Naive thymus-derived CD4-positive, alpha-beta T cell (primary cell): ENCODE results near the gene APBA1. TPM values are rescaled to one million over a fixed set of nuclear protein-coding genes. Genes with fewer than 3 reads are reported as not detected.

Source experiments
- ATAC-seq: fragments of 150-1000 bp; cut with Tn5 transposase; 2 replicates; pipeline ENCODE4 v1.10.0; 2021; ENCODE audit warnings: mild to moderate bottlenecking, moderate library complexity
- CTCF ChIA-PET: fragments of 350-600 bp; sonication (Branson Sonifier 250); formaldehyde crosslinking; loops from one replicate; lab custom pipeline; 2021; ENCODE audit warnings: antibody characterized with exemption; lab: Charles Lee
- POLR2A ChIA-PET: fragments of 350-600 bp; sonication (Branson Sonifier 250); formaldehyde crosslinking; loops from one replicate; lab custom pipeline; 2021; ENCODE audit warnings: antibody characterized with exemption, inconsistent platforms; lab: Charles Lee
- DNase-seq, 9 donors: peaks; one replicate each; pipeline versions ENCODE4 v3.0.0 to v3.0.0-alpha.2; 2020 to 2022; ENCODE audit warnings: mixed read lengths in 1 of 9
- H3K27ac ChIP-seq: one replicate; pipeline ENCODE4 v1.7.0; 2013; ENCODE audit warnings: mild to moderate bottlenecking, low read depth, low read length, moderate library complexity
- H3K27me3 ChIP-seq, 2 donors: one replicate each; pipeline ENCODE4 v1.7.0; 2013; ENCODE audit warnings: low read length in 2 of 2, mild to moderate bottlenecking in 2 of 2, moderate library complexity in 2 of 2; ENCODE audit not compliant: control insufficient read depth in 2 of 2, insufficient read depth in 2 of 2
- H3K36me3 ChIP-seq, 3 experiments: 1 replicate in 2 of 3; 2 replicates in 1 of 3; pipeline ENCODE4 v1.7.0; 2013; ENCODE audit warnings: low read length in 3 of 3, mild to moderate bottlenecking in 3 of 3, moderate library complexity in 1 of 3; ENCODE audit not compliant: insufficient read depth in 3 of 3, control insufficient read depth in 2 of 3
- H3K4me1 ChIP-seq, 2 donors: one replicate each; pipeline ENCODE4 v1.7.0; 2013; ENCODE audit warnings: low read length in 2 of 2, mild to moderate bottlenecking in 2 of 2, moderate library complexity in 1 of 2; ENCODE audit not compliant: control insufficient read depth in 2 of 2, insufficient read depth in 2 of 2
- H3K4me3 ChIP-seq: 2 replicates; pipeline ENCODE4 v1.7.0; 2013; ENCODE audit warnings: mild to moderate bottlenecking, low read length
- H3K9me3 ChIP-seq, 3 experiments: 1 replicate in 2 of 3; 2 replicates in 1 of 3; pipeline ENCODE4 v1.7.0; 2013; ENCODE audit warnings: low read length in 3 of 3; ENCODE audit not compliant: control insufficient read depth in 2 of 3
- H3K27ac Mint-ChIP-seq, 9 donors: one replicate each; pipeline ENCODE4 v1.8.0; 2020 to 2022; ENCODE audit warnings: mixed read lengths in 9 of 9, mild to moderate bottlenecking in 8 of 9, moderate library complexity in 5 of 9, inconsistent platforms in 2 of 9
- H3K27me3 Mint-ChIP-seq, 5 donors: one replicate each; pipeline ENCODE4 v1.8.0; 2021 to 2022; ENCODE audit warnings: mixed read lengths in 5 of 5, mild to moderate bottlenecking in 1 of 5
- H3K36me3 Mint-ChIP-seq, 5 donors: one replicate each; pipeline ENCODE4 v1.8.0; 2020 to 2022; ENCODE audit warnings: mixed read lengths in 5 of 5, mild to moderate bottlenecking in 3 of 5, inconsistent platforms in 1 of 5
- H3K4me1 Mint-ChIP-seq, 7 donors: one replicate each; pipeline ENCODE4 v1.8.0; 2020 to 2022; ENCODE audit warnings: mixed read lengths in 7 of 7, mild to moderate bottlenecking in 3 of 7, inconsistent platforms in 1 of 7
- H3K4me3 Mint-ChIP-seq, 10 donors: one replicate each; pipeline ENCODE4 v1.8.0; 2020 to 2022; ENCODE audit warnings: mild to moderate bottlenecking in 10 of 10, mixed read lengths in 10 of 10, moderate library complexity in 6 of 10, inconsistent platforms in 2 of 10
- H3K9me3 Mint-ChIP-seq, 11 donors: one replicate each; pipeline ENCODE4 v1.8.0; 2020 to 2022; ENCODE audit warnings: mixed read lengths in 11 of 11, mild to moderate bottlenecking in 4 of 11, inconsistent platforms in 1 of 11, moderate library complexity in 1 of 11
- intact Hi-C, 2 donors: fragments of 100-400 bp; cut with micrococcal nuclease; formaldehyde crosslinking; loops; one replicate each; pipeline ENCODE4 v1.15.1; 2023
- polyA plus RNA-seq, 2 donors: library from polyadenylated mRNA; unstranded; fragments of 300-500 nt; fragmentation: Illumina TruSeq; gene quantifications; one replicate each; pipeline ENCODE4 v1.2.3, GENCODE V29; 2021
- total RNA-seq, 6 experiments: library from RNA in 5 of 6; stranded (reverse) in 5 of 6; gene quantifications; 1 replicate in 5 of 6; 2 replicates in 1 of 6; pipeline ENCODE4 v1.2.3 and lab custom pipeline; 2021 to 2026

APBA1 gene
- total and polyA plus RNA-seq, 7 experiments from 2014 or later: 0.06 to 4.5 (median 1.4) TPM; not detected in 1

GRCh38 chr9:69380301-69380700, 291.9 kb downstream of the APBA1 start:
- H3K4me3 Mint-ChIP-seq: no peak overlapping the region
- CTCF ChIA-PET: no interaction called here

DNA sequence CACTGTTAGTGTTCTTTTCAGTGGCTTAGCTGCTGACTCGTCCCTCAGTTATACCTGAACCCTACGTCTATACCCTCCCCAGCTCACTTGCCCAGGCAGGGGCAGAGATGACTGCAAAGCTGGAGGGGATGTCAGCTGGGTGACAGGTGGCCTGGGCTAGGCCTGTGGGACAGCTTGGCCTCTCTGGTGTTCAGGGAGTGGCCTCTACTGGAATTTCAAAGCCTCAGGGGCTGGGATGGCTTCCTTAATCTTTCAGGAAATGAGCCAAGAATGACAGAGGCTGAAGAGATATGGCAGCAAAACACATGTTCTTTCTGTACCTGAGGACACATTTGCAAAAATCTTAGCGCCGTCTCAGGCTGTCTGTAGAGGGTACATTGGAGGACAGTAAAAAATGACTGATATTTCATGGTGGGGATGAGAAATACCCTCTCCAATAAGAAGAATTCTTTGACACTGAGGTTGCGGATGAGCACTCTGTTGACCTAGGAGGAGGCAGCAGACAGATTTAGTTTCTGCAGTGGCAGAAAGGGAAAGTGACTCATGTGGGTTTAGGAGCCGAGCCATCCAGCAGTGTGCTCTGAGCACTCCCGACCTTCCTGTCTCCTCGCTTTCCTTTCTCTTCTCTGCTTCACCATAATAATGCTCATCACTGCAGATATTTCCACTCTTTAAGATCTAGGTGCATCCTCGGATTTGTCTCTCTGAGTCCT, 292.7 kb downstream of the APBA1 start:
- Mint-ChIP-seq H3K27me3 (peaks cover 3 to 31% (median 20%) of the 10 kb centered on the region in 5 donors), H3K27ac (no peak overlapping the region), H3K4me3 (no peak overlapping the region), H3K36me3 (no peaks in the 10 kb centered on the region), H3K9me3 (peaks cover 0 to 2% (median 0%) of the 10 kb centered on the region in 11 donors), H3K4me1 (no peaks in the 10 kb centered on the region)
- Histone ChIP-seq H3K36me3 (no peaks in the 10 kb centered on the region), H3K9me3 (no peaks in the 10 kb centered on the region), H3K27ac (no peak overlapping the region), H3K4me1 (no peaks in the 10 kb centered on the region), H3K27me3 (no peaks in the 10 kb centered on the region), H3K4me3 (no peak overlapping the region)
- POLR2A ChIA-PET: no interaction called here
- intact Hi-C loops: no loop called here
- CTCF ChIA-PET: no interaction called here
- ATAC-seq (no peak), DNase-seq (no peak)

More at GRCh38 chr9:69380301-69380700, 291.9 kb downstream of the APBA1 start:
- no peaks in the 10 kb centered on the region for H3K36me3 ChIP-seq
- peaks cover 5 to 22% (median 19%) of the 10 kb centered on the region in 5 donors for H3K27me3 Mint-ChIP-seq
- H3K27me3 ChIP-seq: no peaks in the 10 kb centered on the region
- no peaks in the 10 kb centered on the region for H3K4me1 Mint-ChIP-seq
- DNase-seq (no peak), ATAC-seq (no peak)
- H3K9me3 ChIP-seq: no peaks in the 10 kb centered on the region
- H3K27ac Mint-ChIP-seq: no peak overlapping the region
- no peak overlapping the region for H3K4me3 ChIP-seq
- no peaks in the 10 kb centered on the region for H3K36me3 Mint-ChIP-seq
- intact Hi-C loops: no loop called here
- H3K9me3 Mint-ChIP-seq: no peaks in the 10 kb centered on the region
- H3K27ac ChIP-seq: no peak overlapping the region
- no peaks in the 10 kb centered on the region for H3K4me1 ChIP-seq
- POLR2A ChIA-PET: no interaction called here

DNA sequence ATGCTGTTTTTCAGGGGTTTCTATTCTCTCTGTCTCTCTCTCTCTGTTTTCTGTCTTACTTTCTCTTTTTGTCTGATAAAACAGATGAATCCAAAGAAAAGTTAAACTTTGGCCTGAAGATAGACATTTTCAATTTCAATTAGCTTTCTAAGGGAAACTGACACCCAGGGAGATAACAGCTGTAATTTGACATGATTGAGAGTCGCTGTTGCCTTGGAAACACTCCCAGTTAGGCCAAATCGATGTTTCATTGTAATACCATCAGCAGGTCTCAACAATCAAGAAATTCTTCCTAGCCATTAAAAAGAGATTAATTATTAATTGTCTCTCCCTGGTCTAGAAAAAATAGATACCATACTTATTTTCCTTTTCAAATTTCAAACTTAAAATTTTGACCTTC, 294.2 kb downstream of the APBA1 start:
- H3K4me1 Mint-ChIP-seq: no peaks in the 10 kb centered on the region

More for the DNA sequence above, 294.2 kb downstream of the APBA1 start:
- ChIA-PET POLR2A (no interaction called here), CTCF (no interaction called here)
- H3K27ac ChIP-seq: no peak overlapping the region
- H3K27me3 ChIP-seq: no peaks in the 10 kb centered on the region
- Mint-ChIP-seq H3K27ac (no peak overlapping the region), H3K9me3 (peaks cover 0 to 2% (median 0%) of the 10 kb centered on the region in 11 donors), H3K4me3 (no peak overlapping the region), H3K27me3 (peaks cover 8 to 36% (median 22%) of the 10 kb centered on the region in 5 donors), H3K36me3 (no peaks in the 10 kb centered on the region)
- H3K36me3 ChIP-seq: no peaks in the 10 kb centered on the region
- intact Hi-C loops: no loop called here
- no peak for ATAC-seq
- H3K9me3 ChIP-seq: no peaks in the 10 kb centered on the region
- DNase-seq: no peak
- no peaks in the 10 kb centered on the region for H3K4me1 ChIP-seq
- no peak overlapping the region for H3K4me3 ChIP-seq

Other genes starting within 250 kb of the APBA1 start
- gene PTAR1, start 87.6 kb upstream of the APBA1 start, total RNA-seq: 10 to 100 TPM; 59.6 to 82.4 (median 65.7) TPM
- 10 to 100 TPM; 11.1 to 18.8 TPM for gene PTAR1, start 87.6 kb upstream of the APBA1 start, polyA plus RNA-seq
- gene CFAP95, start 148.4 kb upstream of the APBA1 start, total RNA-seq: not detected
- under 1 TPM in 1 of 2 donors, not detected in 1; 0.44 TPM for gene CFAP95, start 148.4 kb upstream of the APBA1 start, polyA plus RNA-seq